ENCODE measurements around the gene GYS2.
A peak's percentile ranks its signal among the peaks of the same experiment; 100 is the strongest.
"Not testable (repeated sequence)": the region's sequence is repeated elsewhere in the genome, so short reads cannot be mapped to it uniquely, and the experiment has no call there.

GYS2 gene

DNA sequence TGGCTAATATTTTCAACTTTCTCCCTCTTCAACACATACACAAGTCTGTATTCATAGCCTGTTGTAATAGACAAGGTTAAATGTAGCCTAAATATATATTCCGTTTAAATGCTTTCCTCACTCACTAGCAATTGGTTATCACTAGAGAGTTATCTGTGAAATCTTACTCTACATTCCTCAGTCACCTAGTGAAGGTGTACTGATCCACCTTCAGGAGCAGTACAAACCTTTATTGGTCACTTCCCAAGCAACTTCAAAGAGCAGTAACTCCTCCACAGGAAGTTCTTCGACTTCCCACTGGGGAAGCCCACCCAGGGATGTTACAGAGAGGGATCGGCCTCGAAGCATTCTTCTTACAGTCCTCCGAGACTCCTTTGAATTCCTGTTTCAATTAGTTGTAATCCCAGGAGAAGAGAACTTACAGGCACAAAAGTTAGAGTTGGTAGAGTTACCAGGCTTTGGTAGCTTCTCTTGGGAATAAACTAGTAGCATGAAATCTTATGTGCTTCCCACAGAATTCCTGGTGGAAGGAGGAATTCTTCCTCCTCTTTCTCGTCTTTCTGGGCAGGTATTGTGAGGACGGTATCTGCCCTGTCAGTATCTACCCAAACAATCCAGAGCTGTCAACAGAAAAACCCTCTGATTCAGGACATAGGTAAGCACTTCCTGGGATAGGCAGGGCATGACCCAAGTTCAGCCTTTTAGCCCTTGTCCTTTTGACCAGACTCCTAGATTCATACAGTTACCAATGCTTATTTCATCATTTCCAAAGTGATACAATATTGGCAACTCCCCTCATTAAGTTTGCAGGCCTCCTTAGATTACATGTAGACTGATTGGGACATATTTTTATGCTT, at the start of gene GYS2:
Gene GYS2 (minus strand): TSS at position 603 of the 857 bp plus-strand sequence. CDS start 255 bp downstream, at position 348.
- no peak for DNase-seq

DNA sequence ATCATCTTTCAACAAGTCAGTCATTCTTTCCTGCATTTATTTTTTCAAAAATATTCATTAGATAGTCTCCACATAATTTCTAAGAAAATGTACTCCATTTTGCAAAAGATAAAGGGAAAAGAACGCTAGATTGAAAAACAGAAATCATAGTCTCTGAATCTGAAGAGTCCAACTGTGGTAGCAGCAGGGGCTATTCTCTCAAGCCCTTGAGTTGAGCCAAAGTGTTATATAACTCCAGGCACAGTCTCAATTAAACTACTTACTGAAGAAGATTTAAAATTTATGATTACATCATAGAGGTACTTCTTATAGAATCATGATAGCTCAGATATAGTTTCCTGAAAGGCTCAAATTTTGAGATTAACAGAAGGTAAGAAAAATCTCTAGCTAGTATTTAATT, 47.2 kb upstream of the GYS2 start:
- no peak for DNase-seq

DNA sequence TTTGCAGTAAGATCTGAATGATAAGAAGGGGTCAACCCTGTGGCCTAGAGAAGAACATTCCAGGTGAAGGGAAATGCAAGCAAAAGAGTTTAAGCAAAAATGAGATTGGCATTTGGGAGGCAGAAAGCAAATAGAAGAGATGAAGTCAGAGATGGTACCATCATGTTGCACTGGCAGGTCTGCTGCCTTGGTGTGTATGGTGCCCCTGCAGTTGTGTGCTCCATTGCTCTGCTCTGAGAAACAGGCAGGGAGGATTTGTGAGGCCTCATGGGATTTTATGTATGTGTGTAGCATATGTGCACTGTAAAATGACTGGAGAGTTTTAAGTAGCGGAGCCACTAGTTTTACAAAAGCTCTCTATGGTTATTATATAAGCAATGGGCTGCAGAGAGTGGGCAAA, 46.4 kb upstream of the GYS2 start:
- no peak for DNase-seq

DNA sequence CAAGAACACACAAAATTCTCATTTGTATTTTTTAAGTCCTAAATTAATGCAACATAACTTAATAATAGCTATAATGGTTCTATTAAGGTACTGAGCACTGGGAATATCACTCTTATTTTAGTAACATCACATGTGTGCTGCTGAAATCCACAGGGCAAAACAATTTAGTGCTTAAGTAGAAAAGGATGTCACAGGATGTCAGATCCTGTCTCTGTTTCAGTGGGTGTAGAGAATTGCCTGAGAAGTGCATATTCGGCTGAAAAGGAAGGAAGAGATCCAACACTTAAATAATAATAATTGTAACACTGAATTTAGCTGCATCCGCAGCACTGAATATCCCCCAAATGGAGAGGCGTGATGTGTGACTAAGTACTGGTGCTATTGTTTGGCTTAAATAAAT, 44.4 kb upstream of the GYS2 start:
- no peak for DNase-seq

- DNase-seq: no peak
These were observed 43.7 kb upstream of the GYS2 start for GRCh38 chr12:21648378-21648777.

DNA sequence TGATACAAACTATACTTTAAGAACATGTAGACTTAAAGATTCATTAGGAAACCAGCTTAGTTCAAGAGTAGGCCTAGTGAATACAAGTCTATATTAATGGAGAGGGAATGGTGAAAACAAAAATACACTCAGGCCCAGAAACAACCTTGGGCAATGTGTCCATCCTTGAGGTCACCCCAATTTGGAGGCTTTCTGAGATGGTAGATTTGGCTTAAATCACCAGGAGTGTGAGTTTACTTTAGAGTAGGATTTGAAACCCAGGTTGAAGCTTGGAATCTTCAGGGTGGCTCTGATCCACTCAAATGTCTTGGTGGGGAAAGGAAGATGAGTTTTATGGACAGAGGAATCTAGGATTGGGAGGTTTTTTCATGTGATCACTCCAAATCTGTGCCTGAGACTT, 42.5 kb upstream of the GYS2 start:
- DNase-seq: no peak

DNA sequence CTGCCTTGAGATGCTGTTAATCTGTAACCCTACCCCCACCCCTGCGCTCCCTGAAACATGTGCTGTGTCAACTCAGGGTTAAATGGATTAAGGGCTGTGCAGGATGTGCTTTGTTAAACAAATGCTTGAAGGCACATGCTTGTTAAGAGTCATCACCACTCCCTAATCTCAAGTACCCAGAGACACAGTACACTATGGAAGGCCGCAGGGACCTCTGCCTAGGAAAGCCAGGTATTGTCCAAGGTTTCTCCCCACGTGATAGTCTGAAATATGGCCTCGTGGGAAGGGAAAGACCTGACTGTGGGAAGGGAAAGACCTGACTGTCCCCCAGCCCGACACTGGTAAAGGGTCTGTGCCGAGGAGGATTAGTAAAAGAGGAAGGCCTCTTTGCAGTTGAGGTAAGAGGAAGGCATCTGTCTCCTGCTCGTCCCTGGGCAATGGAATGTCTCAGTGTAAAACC, 40.4 kb upstream of the GYS2 start:
- not testable (repeated sequence) for DNase-seq

DNA sequence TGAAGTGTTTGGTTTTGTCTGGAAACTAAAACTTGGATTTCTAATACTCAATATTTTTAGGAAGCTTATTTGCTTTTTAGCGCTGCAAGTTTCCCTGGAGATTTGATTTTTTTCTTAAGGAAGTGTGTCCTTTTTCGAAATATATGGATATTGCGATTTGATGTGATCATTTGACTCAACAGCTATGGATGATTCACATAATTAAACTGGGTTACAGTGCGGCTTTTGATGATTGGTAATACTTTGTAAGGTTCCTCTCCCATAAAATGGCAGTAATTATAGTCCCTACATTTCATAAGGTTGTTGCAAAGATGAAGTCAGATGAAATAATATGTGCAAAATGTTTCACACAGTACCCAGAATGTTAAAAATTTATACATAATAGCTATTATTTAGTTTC, 39.9 kb upstream of the GYS2 start:
- no peak for DNase-seq

DNA sequence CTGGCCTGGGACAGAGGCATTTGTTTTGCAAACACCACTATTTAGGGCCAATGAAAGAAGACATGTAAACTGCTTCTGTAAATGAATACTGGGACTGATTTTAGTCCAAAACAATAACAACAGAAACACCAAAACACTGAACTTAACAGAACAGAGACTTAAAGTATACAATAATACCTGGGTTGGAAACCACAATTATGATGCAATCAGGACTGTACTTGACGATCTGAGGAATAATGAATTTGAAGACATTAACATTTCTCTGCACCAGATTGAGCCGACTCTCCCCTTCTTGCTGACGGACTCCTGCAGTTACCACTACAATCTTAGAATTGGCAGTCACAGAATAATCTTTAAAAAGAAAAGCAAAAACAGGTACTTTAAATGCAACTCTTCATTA, 39.1 kb upstream of the GYS2 start:
- DNase-seq: no peak

GRCh38 chr12:21642707-21643389, 38.2 kb upstream of the GYS2 start:
- no peak for DNase-seq

GRCh38 chr12:21638054-21638891, 33.6 kb upstream of the GYS2 start:
- DNase-seq: no peak

GRCh38 chr12:21634245-21634644, 29.6 kb upstream of the GYS2 start:
- DNase-seq: no peak

DNA sequence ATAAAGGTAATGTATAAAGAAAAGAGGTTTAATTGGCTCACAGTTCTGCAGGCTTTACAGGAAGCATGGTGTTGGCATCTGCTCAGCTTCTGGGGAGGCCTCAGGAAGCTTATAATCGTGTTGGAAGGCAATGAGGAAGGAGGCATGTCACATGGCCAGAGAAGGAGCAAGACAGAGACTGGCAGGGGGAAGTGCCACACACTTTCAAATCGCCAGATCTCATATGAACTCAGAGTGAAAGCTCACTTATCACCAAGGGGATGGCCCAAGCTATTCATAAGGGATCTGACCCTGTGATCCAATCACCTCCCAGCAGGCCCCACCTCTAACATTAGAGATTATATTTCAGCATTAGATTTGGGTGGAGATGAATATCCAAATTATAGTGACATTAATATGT, 26.7 kb upstream of the GYS2 start:
- no peak for DNase-seq

DNA sequence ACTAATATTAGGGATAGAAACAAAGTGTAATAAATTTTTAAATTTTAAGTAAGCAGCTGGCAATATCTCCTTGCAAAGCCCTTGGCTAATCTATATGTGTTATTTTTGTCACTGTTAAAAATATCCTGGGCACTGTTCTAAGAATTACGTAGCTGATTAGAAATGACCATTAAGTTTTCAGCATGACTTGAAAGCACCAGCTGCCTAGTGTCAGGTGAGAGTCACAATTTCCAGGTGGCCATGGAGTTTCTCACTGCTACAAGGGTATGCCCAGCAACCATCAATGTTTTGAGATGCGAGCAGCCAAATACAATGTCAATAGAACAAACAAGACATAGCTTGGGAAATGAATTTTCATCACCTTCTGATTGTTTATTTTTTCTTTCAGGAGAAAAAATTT, 23.3 kb upstream of the GYS2 start:
- no peak for DNase-seq

DNA sequence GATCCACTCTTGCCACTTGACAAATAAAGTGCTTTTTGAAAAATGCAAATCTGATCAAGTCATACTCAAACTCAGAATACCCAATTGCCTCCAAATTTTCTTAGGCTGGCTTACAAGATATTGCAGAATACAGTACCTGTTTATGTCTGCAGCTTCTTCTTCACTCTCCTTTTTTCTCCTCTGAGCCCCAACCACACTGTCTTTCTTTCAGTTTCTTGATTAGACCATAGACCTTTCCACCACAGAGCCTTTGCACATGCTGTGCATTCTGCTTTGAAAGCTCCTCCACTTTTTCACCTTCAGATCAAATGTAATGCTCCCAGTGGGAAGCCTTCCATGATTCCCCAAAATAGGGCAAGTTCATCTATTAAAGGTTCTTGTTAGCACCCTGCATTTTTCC, 13.9 kb upstream of the GYS2 start:
- DNase-seq: no peak

- no peak for DNase-seq
These were observed 12.4 kb upstream of the GYS2 start for GRCh38 chr12:21617030-21617429.

DNA sequence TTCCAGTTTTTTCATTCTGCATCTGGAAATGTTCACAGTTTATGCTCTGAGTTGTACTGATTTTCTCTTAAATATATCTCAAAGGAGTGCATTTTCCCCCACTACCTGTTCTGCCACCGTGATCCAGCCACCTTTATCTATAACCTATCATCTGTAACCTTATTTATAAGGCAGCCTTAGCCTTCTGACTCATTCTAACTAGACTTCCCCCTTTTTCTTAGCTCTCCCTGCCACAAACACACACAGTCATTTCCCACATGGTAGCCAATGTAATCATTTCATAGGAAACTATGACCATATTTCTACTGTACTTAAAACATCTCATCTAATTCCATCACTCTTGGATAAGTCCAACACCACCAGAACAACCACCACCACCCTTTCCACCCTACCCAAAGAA, 10.8 kb upstream of the GYS2 start:
- peak; percentile 27 for DNase-seq

DNA sequence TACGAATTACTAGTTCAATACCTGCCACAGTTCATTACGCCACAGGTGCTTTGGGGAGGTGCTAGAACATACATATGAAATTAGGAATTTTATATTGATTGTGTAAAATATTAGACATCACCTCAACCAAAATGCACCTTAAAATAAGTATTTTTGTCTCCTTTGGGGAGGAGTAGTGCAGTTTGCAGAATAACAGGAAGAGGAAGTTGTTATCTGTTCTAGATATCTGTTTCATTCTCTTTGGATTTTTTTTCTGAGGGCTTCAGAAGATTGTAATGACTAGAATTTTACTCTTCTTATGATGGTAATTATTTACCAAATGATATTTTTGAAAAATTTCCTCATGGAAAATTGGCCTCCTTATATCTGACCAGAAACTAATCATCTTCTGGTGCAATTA, 9.9 kb upstream of the GYS2 start:
- no peak for DNase-seq

DNA sequence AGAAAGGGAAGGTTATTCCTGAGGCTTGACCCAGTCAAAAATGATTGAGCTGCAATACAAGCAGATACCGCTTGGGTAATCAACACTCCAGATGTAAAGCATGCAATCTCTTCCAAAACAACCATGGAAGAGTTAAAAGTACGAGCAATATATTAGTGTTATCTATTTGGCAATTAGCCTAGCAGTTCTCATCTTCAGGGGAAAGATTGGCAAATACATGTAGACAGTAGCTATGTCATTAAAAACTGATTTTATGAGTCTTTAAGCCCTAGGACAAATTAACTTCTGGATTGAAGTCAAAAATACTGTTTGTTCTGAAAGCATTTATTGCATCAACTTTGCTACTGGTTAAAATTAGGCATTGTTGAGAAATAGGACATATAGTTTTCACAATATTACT, 9.3 kb upstream of the GYS2 start:
- DNase-seq: no peak

DNA sequence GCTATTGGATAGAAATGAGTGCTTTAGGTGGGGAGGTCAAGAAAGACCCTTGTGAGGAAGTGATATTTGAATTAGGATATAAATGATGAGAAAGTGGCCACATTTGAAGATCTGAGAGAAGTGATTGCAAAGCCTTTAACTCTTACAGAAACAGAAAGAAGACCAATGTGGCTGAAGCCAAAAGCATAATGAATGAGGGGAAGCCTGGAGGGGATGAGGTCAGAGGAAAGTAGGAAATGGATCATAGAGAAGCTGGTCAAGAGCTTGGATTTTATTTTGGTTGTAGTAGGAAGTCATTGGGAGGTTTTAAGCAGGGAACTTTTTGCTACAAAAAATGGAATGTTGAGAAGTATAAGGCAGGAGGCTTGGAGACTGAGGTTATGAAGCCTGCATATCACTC, 3.5 kb upstream of the GYS2 start:
- no peak for DNase-seq

- no peak for DNase-seq
These were observed 3.1 kb upstream of the GYS2 start for GRCh38 chr12:21607701-21608100.

DNA sequence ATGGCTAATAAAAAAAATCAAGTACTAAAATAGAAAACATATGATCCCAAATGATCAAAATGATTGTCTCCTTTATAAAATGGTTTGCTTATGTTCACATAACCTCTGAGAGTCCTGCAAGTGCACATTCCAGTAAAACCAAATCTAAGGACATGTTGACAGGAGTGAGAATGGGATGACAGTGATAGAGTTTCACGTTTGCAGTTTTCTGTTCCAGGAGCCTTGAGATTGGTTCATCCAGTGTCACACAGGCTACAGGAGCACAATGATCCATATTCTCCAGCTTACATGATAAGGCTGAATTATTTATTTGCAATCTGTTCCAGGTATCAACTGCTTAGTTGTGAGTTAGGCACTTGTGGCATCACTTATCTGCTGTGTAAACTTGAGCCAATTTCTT, 1.5 kb upstream of the GYS2 start:
- DNase-seq: no peak

DNA sequence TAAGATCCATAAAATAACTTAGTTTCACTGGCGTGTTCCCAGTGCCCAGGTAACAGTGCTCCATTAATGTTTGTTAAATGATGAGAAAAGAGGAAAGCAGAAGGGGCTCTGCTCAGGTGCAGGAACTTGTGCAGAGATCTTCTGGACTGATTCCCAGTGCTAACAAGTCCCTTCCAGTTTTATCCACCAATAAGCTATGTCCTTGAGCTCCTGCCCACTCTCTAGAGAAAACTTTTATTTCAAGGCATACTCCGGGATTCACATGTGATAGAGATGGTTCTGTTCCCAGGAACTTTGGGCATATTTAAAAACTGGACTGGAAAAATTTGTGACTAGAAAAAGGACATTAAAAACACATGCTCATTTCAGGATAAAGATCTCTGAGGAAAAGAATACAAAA, 1.9 kb downstream of the GYS2 start:
- no peak for DNase-seq

DNA sequence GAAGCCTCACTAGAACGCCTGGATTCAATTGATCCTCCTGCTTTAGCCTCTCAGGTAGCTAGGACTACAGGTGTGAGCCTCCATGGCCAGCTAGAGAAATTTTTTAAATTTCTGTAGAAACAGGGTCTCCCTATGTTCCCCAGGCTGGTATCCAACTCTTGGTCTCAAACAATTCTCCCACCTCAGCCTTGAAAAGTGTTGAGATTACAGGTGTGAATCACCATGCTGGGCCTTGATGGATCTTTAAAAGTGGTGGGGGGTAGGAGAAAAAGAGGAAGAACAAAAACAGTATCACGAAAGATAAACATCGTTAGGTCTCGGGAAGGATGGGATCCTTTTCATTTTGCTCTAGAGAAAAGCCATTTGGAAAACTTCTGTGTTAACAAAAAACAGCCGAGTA, 4.5 kb downstream of the GYS2 start:
- DNase-seq: no peak

Data from GF-D8 (cell line).